ENCODE measurements around the gene CREB3L1.

DNA sequence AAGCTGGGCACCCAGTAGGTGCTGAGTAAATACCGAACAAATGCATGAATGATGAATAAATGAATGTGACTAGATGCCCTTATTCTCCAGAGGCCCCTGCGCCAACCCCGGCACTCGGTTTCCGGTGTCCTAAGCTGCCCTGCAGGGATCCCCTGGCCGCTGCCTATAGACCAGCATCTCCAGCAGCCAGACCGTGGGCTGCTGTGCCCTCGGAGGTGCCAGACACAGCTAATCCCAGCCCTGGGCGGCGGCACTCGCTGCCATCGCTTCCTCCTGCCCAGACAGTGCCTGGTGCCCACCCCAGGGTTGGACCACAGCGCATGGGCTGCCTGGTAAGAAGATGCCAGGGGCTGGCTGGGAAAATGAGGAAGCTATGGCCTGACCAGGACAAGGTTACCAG is 15.6 kb downstream of the CREB3L1 start:
- TF ChIP-seq, protein P1, sequence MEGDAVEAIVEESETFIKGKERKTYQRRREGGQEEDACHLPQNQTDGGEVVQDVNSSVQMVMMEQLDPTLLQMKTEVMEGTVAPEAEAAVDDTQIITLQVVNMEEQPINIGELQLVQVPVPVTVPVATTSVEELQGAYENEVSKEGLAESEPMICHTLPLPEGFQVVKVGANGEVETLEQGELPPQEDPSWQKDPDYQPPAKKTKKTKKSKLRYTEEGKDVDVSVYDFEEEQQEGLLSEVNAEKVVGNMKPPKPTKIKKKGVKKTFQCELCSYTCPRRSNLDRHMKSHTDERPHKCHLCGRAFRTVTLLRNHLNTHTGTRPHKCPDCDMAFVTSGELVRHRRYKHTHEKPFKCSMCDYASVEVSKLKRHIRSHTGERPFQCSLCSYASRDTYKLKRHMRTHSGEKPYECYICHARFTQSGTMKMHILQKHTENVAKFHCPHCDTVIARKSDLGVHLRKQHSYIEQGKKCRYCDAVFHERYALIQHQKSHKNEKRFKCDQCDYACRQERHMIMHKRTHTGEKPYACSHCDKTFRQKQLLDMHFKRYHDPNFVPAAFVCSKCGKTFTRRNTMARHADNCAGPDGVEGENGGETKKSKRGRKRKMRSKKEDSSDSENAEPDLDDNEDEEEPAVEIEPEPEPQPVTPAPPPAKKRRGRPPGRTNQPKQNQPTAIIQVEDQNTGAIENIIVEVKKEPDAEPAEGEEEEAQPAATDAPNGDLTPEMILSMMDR (IDR thresholded peaks at IDR 0.05; ENCODE audit: insufficient read depth, low read length, poor library complexity, severe bottlenecking) = no peak
- no peak for TF ChIP-seq EZH2phosphoT487 (conservative IDR thresholded peaks at IDR 0.05; ENCODE audit: low read length)
